DOHH2 (cell line): Measurements from ENCODE around the gene FBXO4.

Experiments used
- CTCF ChIP-seq: fragments of 200-600 bp; sonication (generic); IDR thresholded peaks from one replicate; pipeline ENCODE4 v1.5.1; 2014; ENCODE audit warnings: antibody characterized with exemption, mild to moderate bottlenecking, low read depth, low read length; ENCODE audit not compliant: poor library complexity, severe bottlenecking
- EZH2phosphoT487 ChIP-seq: fragments of 200-600 bp; sonication (generic); IDR thresholded peaks from 2 replicates; pipeline ENCODE4 v1.6.1; 2017; ENCODE audit warnings: borderline replicate concordance, mild to moderate bottlenecking, antibody characterized with exemption, low read length, moderate library complexity, mixed read lengths

DNA sequence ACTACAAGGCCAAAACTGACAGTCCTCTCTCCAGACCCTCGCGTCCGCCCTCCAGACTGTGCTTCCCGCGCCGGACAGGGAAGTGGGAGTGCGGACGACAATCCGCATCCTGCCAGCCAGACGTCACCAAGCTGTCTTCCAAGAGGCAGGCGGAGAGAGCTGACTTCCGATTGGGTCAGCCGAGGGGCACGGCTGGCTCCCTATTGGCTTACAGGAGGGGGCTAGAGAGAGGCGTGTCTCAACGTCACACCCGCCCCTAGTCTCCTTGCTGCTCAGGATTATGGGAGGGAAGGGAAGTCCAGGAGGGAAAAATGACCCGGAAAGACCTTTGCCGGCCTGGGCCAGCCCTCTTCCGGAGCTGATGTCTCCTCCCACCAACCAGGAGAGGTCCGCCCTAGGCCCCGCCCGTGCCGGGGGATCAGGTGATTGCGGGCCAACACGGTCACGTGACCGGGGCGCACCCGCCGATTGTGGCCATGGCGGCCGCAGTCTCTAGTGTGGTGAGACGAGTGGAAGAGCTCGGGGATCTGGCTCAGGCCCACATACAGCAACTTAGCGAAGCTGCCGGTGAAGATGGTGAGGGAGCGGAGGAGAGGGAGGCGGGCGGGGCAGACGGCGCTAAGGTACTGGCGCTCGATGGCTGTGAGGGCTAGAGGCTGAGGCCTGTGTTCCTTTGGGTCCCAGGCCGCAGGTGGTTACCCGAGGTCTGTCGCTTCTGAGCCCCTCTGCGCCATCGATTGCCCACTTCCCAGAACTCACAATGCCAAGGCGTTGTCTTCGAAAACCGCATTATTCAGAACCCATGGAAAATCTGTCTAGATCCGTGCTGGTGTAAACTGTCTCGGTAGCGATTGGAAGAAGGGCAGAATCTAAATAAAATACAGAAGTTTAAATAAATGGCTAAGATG is 20.9 kb upstream of the FBXO4 start, which contains the start of gene RIMOC1:
- TF ChIP-seq CTCF (no peak), EZH2phosphoT487 (no peak)
